ENCODE results near the gene MOB1B. TPM values are rescaled to one million over a fixed set of nuclear protein-coding genes. Genes with fewer than 3 reads are reported as not detected.

Gene MOB1B
- total and polyA plus RNA-seq, 10 of the 15 experiments (the other 5 are each of a cell fraction or from before 2014, with no cell fraction given): 1.9 to 11.4 (median 6.1) TPM

- TF ChIP-seq RELA (IDR thresholded peaks at IDR 0.05; ENCODE audit: borderline replicate concordance, partially characterized antibody): no peak
- no peak for TF ChIP-seq RAD51 (IDR thresholded peaks at IDR 0.05)
- TF ChIP-seq NFYA (IDR thresholded peaks at IDR 0.05; ENCODE audit: borderline replicate concordance, low read depth, low read length): no peak
- no peak for TF ChIP-seq WRNIP1 (IDR thresholded peaks at IDR 0.05; ENCODE audit: borderline replicate concordance, low read depth, low read length)
- TF ChIP-seq TCF12 (IDR thresholded peaks at IDR 0.05; ENCODE audit: low read depth, low read length): peak; percentile 23; the same call in 1 of the 2 replicates
- TF ChIP-seq BACH1 (IDR thresholded peaks at IDR 0.05; ENCODE audit: borderline replicate concordance): no peak
- TF ChIP-seq SPI1 (IDR thresholded peaks at IDR 0.05; ENCODE audit: borderline replicate concordance, insufficient read depth, low read depth, low read length): peak; percentile 62; the same call in 1 of the 2 replicates
- TF ChIP-seq STAT3 (IDR thresholded peaks at IDR 0.05; ENCODE audit: low read depth, low read length): no peak
- TF ChIP-seq IKZF2 (IDR thresholded peaks at IDR 0.05): peak in 1 of 2 experiments; percentile 14; a peak in 2 of 4 replicates
These were observed 40.9 kb downstream of the MOB1B start (continued) for GRCh38 chr4:70943114-70943513.

- no peak for DNase-seq (ENCODE audit: low read depth, low spot score)
- ChIA-PET SMC1A (ENCODE audit: uncharacterized antibody, unreplicated experiment) (interaction anchor here (0.9 to 3.8 kb wide), 7 partner anchors 9 to 241 kb away, joined by 3 to 31 read pairs (median 4); partner anchors contain the start of gene MOB1B), CTCF (interaction anchor here (0.7 to 1.8 kb wide), 5 partner anchors 14 to 241 kb away, joined by 3 to 5 read pairs (median 3); partner anchors contain the start of gene MOB1B), RAD21 (ENCODE audit: unreplicated experiment) (interaction anchor here (1.0 kb wide), 1 partner anchor 51 kb away, joined by 3 read pairs; no protein-coding TSS in a partner anchor), POLR2A (interaction anchor here (0.8 to 2.4 kb wide), 3 partner anchors 43 to 196 kb away, joined by 3 to 9 read pairs (median 3); partner anchors contain the start of genes DCK and MOB1B)
- peaks cover 2% of the 10 kb centered on the region; the same call in 1 of the 2 replicates for H3K4me1 ChIP-seq (ENCODE audit: control insufficient read depth, insufficient read depth, low read length)
- H4K20me1 ChIP-seq (ENCODE audit: control insufficient read depth, insufficient read depth): no peaks in the 10 kb centered on the region
- BruUV-seq (replicated peaks): no TSS peak
- intact Hi-C loops (cut with micrococcal nuclease; ENCODE audit: unreplicated experiment) (no loop called here), in situ Hi-C loops (cut with MboI) (no loop called here)
- no peaks in the 10 kb centered on the region for H3K36me3 ChIP-seq (ENCODE audit: control insufficient read depth in 2 of 2, insufficient read depth in 2 of 2, low read length in 1 of 2)
- H3K27ac ChIP-seq (ENCODE audit: control insufficient read depth, insufficient read depth): no peak overlapping the region
- no peaks in the 10 kb centered on the region for H3K79me2 ChIP-seq (ENCODE audit: control insufficient read depth, insufficient read depth, low read length)
- H3K27me3 ChIP-seq (replicated peaks in 1 of 2; ENCODE audit: control insufficient read depth in 2 of 2, insufficient read depth in 2 of 2, low read length in 1 of 2): no peaks in the 10 kb centered on the region
- H3K9ac ChIP-seq (ENCODE audit: control insufficient read depth, insufficient read depth, low read length): no peak overlapping the region
- peak; percentile 43; the same call in 2 of the 3 replicates for ATAC-seq
- no peak overlapping the region for H3K4me2 ChIP-seq (ENCODE audit: control insufficient read depth, insufficient read depth)
- FAIRE-seq: no peak
- H2AFZ ChIP-seq (ENCODE audit: control insufficient read depth, low read depth, low read length): no peak overlapping the region
- H3K9me3 ChIP-seq (replicated peaks; ENCODE audit: control insufficient read depth, insufficient read depth, low read length): no peaks in the 10 kb centered on the region; the same call in 2 of the 3 replicates
- WGBS (ENCODE audit: insufficient coverage, insufficient replicate concordance, low lambda C conversion rate, missing lambda C conversion rate): 17% methylated on average over 3 of the region's 3 CpGs
- no peak overlapping the region for H3K4me3 ChIP-seq
- TF ChIP-seq JUNB (IDR thresholded peaks at IDR 0.05) (peak; percentile 69), CREM (IDR thresholded peaks at IDR 0.05; ENCODE audit: low read depth) (0 out of 2 replicates have a peak, but pooled peaks have one; percentile 7), NFIC (IDR thresholded peaks at IDR 0.05; ENCODE audit: low read depth, low read length) (peak; percentile 42; the same call in 1 of the 2 replicates), ZBTB4 (CRISPR knock-in tag; IDR thresholded peaks at IDR 0.05) (no peak), TARDBP (IDR thresholded peaks at IDR 0.05; ENCODE audit: borderline replicate concordance) (no peak), MTA2 (IDR thresholded peaks at IDR 0.05; ENCODE audit: low read depth) (no peak), E4F1 (IDR thresholded peaks at IDR 0.05; ENCODE audit: borderline replicate concordance, partially characterized antibody) (no peak), CBFB (IDR thresholded peaks at IDR 0.05; ENCODE audit: low read depth) (no peak), JUND (IDR thresholded peaks at IDR 0.05; ENCODE audit: low read depth, low read length) (no peak), MAX (IDR thresholded peaks at IDR 0.05; ENCODE audit: low read depth, low read length) (no peak)
These were observed 42.9 kb downstream of the MOB1B start for GRCh38 chr4:70945046-70945445.
